AG09309 (cell line): ENCODE data around the gene EXOC2.

Experiments
- DNase-seq: peaks from one replicate; pipeline ENCODE4 v3.0.0-alpha.2; 2010; ENCODE audit warnings: low read depth
- H3K4me3 ChIP-seq: 2 replicates; pipeline ENCODE4 v1.5.1; 2011; ENCODE audit warnings: mild to moderate bottlenecking, low read depth, low read length, moderate library complexity; ENCODE audit not compliant: control insufficient read depth
- TF ChIP-seq, protein P1 (sequence below): IDR thresholded peaks from 2 replicates; pipeline ENCODE4 v1.5.1; 2011; ENCODE audit warnings: mild to moderate bottlenecking, low read depth, low read length, inconsistent platforms; ENCODE audit not compliant: insufficient read depth, control insufficient read depth; ENCODE audit errors: missing control alignments

The EXOC2 gene

DNA sequence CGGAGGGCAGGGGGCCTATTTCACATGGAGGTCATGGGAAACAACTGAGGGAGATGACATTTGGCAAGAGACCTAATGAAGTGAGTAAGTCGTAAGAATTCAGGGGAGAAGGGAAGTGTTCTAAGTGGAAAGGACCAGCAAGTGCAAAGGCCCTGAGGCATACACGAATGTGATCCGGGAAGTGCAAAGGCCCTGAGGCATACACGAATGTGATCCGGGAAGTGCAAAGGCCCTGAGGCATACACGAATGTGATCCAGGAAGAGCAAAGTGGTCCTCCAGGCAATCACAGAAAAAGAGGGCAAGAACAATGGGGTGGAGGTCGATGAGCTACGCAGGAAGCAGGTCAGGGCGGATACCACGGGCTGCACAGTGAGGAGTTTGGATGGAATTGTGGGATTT lies 24.2 kb upstream of the EXOC2 start:
- no peak overlapping the region for H3K4me3 ChIP-seq
- TF ChIP-seq, protein P1, sequence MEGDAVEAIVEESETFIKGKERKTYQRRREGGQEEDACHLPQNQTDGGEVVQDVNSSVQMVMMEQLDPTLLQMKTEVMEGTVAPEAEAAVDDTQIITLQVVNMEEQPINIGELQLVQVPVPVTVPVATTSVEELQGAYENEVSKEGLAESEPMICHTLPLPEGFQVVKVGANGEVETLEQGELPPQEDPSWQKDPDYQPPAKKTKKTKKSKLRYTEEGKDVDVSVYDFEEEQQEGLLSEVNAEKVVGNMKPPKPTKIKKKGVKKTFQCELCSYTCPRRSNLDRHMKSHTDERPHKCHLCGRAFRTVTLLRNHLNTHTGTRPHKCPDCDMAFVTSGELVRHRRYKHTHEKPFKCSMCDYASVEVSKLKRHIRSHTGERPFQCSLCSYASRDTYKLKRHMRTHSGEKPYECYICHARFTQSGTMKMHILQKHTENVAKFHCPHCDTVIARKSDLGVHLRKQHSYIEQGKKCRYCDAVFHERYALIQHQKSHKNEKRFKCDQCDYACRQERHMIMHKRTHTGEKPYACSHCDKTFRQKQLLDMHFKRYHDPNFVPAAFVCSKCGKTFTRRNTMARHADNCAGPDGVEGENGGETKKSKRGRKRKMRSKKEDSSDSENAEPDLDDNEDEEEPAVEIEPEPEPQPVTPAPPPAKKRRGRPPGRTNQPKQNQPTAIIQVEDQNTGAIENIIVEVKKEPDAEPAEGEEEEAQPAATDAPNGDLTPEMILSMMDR, result no peak
- no peak for DNase-seq

- TF ChIP-seq, protein P1, result no peak
- H3K4me3 ChIP-seq, result no peak overlapping the region
- DNase-seq, result no peak
These were observed 23.0 kb upstream of the EXOC2 start for GRCh38 chr6:715709-716491.

DNA sequence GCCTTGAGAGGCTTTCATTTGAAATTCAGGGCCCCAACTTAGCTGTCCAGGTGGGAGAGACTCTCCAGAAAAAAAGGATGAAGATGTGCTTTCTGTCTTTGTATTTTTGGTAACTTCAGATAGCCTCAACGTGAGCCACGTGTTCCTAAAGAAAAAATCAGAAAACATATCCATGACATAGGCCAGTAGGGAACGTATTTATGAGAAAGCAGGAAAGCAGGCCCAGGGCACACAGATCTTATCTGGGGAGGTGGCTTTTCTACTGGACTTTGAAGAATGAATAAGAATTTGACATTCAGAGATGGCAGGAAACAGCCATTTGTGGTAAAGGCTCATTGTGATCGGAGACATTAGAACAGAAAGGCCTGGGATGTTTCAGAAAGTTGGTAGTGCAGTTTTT lies 21.2 kb upstream of the EXOC2 start:
- no peak overlapping the region for H3K4me3 ChIP-seq
- DNase-seq, result no peak
- TF ChIP-seq, protein P1, result no peak

- no peak overlapping the region for H3K4me3 ChIP-seq
- TF ChIP-seq, protein P1, result no peak
- no peak for DNase-seq
These were observed 20.4 kb upstream of the EXOC2 start for GRCh38 chr6:713351-713750.

- DNase-seq, result no peak
These were observed 19.9 kb upstream of the EXOC2 start for GRCh38 chr6:712805-713204.

DNA sequence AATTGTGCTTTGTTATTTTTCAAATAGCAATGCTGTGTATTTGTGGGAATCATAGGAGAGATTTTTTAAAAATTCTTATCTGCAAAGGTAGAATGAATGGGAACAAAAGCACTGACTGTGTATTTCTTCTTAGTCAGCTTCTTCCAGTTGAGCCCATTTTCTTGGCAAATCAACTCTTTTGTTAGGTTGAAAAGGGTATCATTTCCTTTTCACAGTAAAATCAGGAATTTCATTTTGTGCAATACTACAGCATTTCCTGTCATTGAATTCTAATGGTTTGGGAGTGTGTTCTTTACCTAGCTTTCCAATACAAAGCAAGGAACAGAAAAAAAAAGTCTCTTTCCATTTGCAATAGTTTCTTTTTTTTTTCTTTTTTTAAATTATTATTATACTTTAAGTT lies 19.0 kb upstream of the EXOC2 start:
- DNase-seq, result no peak
- TF ChIP-seq, protein P1, result no peak
- no peak overlapping the region for H3K4me3 ChIP-seq

More at GRCh38 chr6:712805-713204, 19.9 kb upstream of the EXOC2 start:
- no peak overlapping the region for H3K4me3 ChIP-seq
- TF ChIP-seq, protein P1, result no peak
